SH-SY5Y (cell line): ENCODE results near the gene REPIN1.

Source experiments
- GATA2 ChIP-seq: IDR thresholded peaks from 2 replicates; pipeline ENCODE4 v1.6.1; 2011; ENCODE audit warnings: mild to moderate bottlenecking, low read depth, low read length
- GATA3 ChIP-seq: IDR thresholded peaks from 2 replicates; pipeline ENCODE4 v1.6.1; 2011; ENCODE audit warnings: low read depth, mild to moderate bottlenecking, low read length, moderate library complexity

The REPIN1 gene

GRCh38 chr7:150345012-150345411 lies 23.6 kb upstream of the REPIN1 start:
- no peak for TF ChIP-seq GATA2
- no peak for TF ChIP-seq GATA3

- TF ChIP-seq GATA2 (no peak), GATA3 (no peak)
Observed at GRCh38 chr7:150346922-150347321, 21.7 kb upstream of the REPIN1 start.

- TF ChIP-seq GATA2, result no peak
- TF ChIP-seq GATA3, result no peak
Observed at GRCh38 chr7:150351587-150352194, 16.9 kb upstream of the REPIN1 start.

- TF ChIP-seq GATA2, result no peak
- no peak for TF ChIP-seq GATA3
Observed at GRCh38 chr7:150355666-150356059, 13.0 kb upstream of the REPIN1 start.

- TF ChIP-seq GATA2 (no peak), GATA3 (no peak)
Observed at GRCh38 chr7:150356265-150356897, 12.2 kb upstream of the REPIN1 start.

GRCh38 chr7:150357270-150357669 lies 11.4 kb upstream of the REPIN1 start:
- TF ChIP-seq GATA2, result no peak
- TF ChIP-seq GATA3, result no peak

GRCh38 chr7:150357771-150358427 lies 10.7 kb upstream of the REPIN1 start:
- no peak for TF ChIP-seq GATA3
- no peak for TF ChIP-seq GATA2

GRCh38 chr7:150358433-150358832 lies 10.2 kb upstream of the REPIN1 start:
- TF ChIP-seq GATA3 (no peak), GATA2 (no peak)

- TF ChIP-seq GATA2 (no peak), GATA3 (no peak)
Observed at GRCh38 chr7:150358988-150359621, 9.5 kb upstream of the REPIN1 start.

- no peak for TF ChIP-seq GATA3
- no peak for TF ChIP-seq GATA2
Observed at GRCh38 chr7:150359622-150360362, 8.8 kb upstream of the REPIN1 start.

GRCh38 chr7:150360363-150361058 lies 8.1 kb upstream of the REPIN1 start:
- TF ChIP-seq GATA3 (no peak), GATA2 (no peak)

- TF ChIP-seq GATA2 (no peak), GATA3 (no peak)
Observed at GRCh38 chr7:150361402-150361801, 7.2 kb upstream of the REPIN1 start.

- TF ChIP-seq GATA2, result no peak
- no peak for TF ChIP-seq GATA3
Observed at GRCh38 chr7:150361807-150362621, 6.6 kb upstream of the REPIN1 start.
